HEK293T (cell line): ENCODE data around the gene EHBP1.

Source experiments
- CTCF ChIA-PET: fragments of 350-600 bp; formaldehyde crosslinking; extraction: SDS; loops from one replicate; lab custom pipeline; 2021; ENCODE audit warnings: antibody characterized with exemption, inconsistent platforms; lab: Yijun Ruan, JAX
- POLR2A ChIA-PET: fragments of 350-600 bp; formaldehyde crosslinking; extraction: SDS; loops from one replicate; lab custom pipeline; 2020; ENCODE audit warnings: antibody characterized with exemption, inconsistent platforms; lab: Yijun Ruan, JAX
- DNase-seq: peaks from one replicate; pipeline ENCODE4 v3.0.0; 2012; ENCODE audit warnings: mixed read lengths; ENCODE audit errors: extremely low spot score
- ARNT ChIP-seq: fragments of 450-650 bp; IDR thresholded peaks from 2 replicates; pipeline ENCODE4 v1.6.1; 2017; ENCODE audit warnings: mild to moderate bottlenecking
- BHLHE40 ChIP-seq: fragments of 450-650 bp; IDR thresholded peaks from 2 replicates; pipeline ENCODE4 v1.6.1; 2016; ENCODE audit warnings: mild to moderate bottlenecking, moderate library complexity, borderline replicate concordance
- CTBP1 ChIP-seq: fragments of 450-650 bp; IDR thresholded peaks from 2 replicates; pipeline ENCODE4 v1.6.1; 2016; ENCODE audit warnings: borderline replicate concordance
- ELF4 ChIP-seq: fragments of 450-650 bp; IDR thresholded peaks from 2 replicates; pipeline ENCODE4 v1.6.1; 2017; ENCODE audit warnings: antibody characterized with exemption
- FOXA1 ChIP-seq: fragments of 450-650 bp; IDR thresholded peaks from 2 replicates; pipeline ENCODE4 v1.6.1; 2016; ENCODE audit warnings: mild to moderate bottlenecking
- FOXK2 ChIP-seq: fragments of 450-650 bp; IDR thresholded peaks from 2 replicates; pipeline ENCODE4 v1.6.1; 2016; ENCODE audit warnings: mild to moderate bottlenecking
- FOXM1 ChIP-seq: fragments of 450-650 bp; IDR thresholded peaks from 2 replicates; pipeline ENCODE4 v1.6.1; 2017; ENCODE audit warnings: mild to moderate bottlenecking, borderline replicate concordance
- HDGF ChIP-seq: fragments of 450-650 bp; IDR thresholded peaks from 2 replicates; pipeline ENCODE4 v1.6.1; 2017; ENCODE audit warnings: antibody characterized with exemption, borderline replicate concordance
- L3MBTL2 ChIP-seq: fragments of 450-650 bp; conservative IDR thresholded peaks from 2 replicates; pipeline ENCODE4 v1.6.1; 2016; ENCODE audit warnings: mild to moderate bottlenecking
- LEF1 ChIP-seq: fragments of 450-650 bp; IDR thresholded peaks from 2 replicates; pipeline ENCODE4 v1.6.1; 2017; ENCODE audit warnings: mild to moderate bottlenecking, borderline replicate concordance
- NFRKB ChIP-seq: fragments of 450-650 bp; IDR thresholded peaks from 2 replicates; pipeline ENCODE4 v1.6.1; 2016; ENCODE audit warnings: mild to moderate bottlenecking, moderate library complexity
- PKNOX1 ChIP-seq: fragments of 450-650 bp; IDR thresholded peaks from 2 replicates; pipeline ENCODE4 v1.6.1; 2016
- SP1 ChIP-seq: fragments of 450-650 bp; IDR thresholded peaks from 2 replicates; pipeline ENCODE4 v1.6.1; 2017
- SUZ12 ChIP-seq: fragments of 450-650 bp; IDR thresholded peaks from 2 replicates; pipeline ENCODE4 v1.6.1; 2016; ENCODE audit warnings: mild to moderate bottlenecking
- TARDBP ChIP-seq: fragments of 450-650 bp; IDR thresholded peaks from 2 replicates; pipeline ENCODE4 v1.6.1; 2016
- ZNF384 ChIP-seq: fragments of 450-650 bp; IDR thresholded peaks from 2 replicates; pipeline ENCODE4 v1.6.1; 2016

The EHBP1 gene

GRCh38 chr2:62933398-62933917, 227.9 kb downstream of the EHBP1 start:
- ChIA-PET CTCF (no interaction called here), POLR2A (no interaction called here)
- no peak for TF ChIP-seq TARDBP
- no peak for TF ChIP-seq CTBP1
- no peak for TF ChIP-seq BHLHE40
- TF ChIP-seq NFRKB: no peak
- no peak for TF ChIP-seq FOXK2
- TF ChIP-seq HDGF: no peak
- TF ChIP-seq FOXM1: no peak
- DNase-seq: no peak

DNA sequence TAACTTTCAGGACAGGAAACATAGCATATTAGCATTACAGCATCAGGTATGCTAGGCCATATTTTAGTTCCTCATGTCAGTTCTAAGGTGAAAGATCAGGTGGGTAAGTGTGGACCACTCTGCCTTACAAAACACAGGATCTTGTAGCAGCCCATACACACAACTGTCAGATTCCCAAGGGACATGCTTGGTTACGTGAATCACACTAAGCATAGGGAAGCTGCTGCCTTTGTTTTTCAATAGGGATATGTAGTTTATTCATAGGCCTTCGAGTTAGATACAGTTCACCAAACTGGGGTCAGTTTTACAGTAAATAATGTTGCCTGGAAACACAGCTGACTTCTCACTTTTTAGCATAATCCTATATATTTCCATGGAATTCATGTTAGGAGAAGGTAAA, 229.0 kb downstream of the EHBP1 start:
- no peak for DNase-seq
- no peak for TF ChIP-seq HDGF
- no peak for TF ChIP-seq FOXK2
- no peak for TF ChIP-seq ARNT
- TF ChIP-seq SP1: no peak
- no peak for TF ChIP-seq LEF1
- TF ChIP-seq SUZ12: no peak
- TF ChIP-seq ELF4: no peak
- TF ChIP-seq NFRKB: no peak
- TF ChIP-seq ZNF384: no peak
- ChIA-PET POLR2A (no interaction called here), CTCF (no interaction called here)

GRCh38 chr2:62938126-62938525, 232.6 kb downstream of the EHBP1 start:
- ChIA-PET CTCF (no interaction called here), POLR2A (no interaction called here)

GRCh38 chr2:62939735-62940491, 234.4 kb downstream of the EHBP1 start:
- TF ChIP-seq NFRKB (no peak), BHLHE40 (no peak), SUZ12 (no peak), ELF4 (no peak), FOXK2 (no peak), FOXA1 (no peak)
- CTCF ChIA-PET: no interaction called here
- no peak for DNase-seq
- POLR2A ChIA-PET: no interaction called here

More at GRCh38 chr2:62938126-62938525, 232.6 kb downstream of the EHBP1 start:
- TF ChIP-seq BHLHE40: no peak
- TF ChIP-seq L3MBTL2: no peak
- DNase-seq: no peak

DNA sequence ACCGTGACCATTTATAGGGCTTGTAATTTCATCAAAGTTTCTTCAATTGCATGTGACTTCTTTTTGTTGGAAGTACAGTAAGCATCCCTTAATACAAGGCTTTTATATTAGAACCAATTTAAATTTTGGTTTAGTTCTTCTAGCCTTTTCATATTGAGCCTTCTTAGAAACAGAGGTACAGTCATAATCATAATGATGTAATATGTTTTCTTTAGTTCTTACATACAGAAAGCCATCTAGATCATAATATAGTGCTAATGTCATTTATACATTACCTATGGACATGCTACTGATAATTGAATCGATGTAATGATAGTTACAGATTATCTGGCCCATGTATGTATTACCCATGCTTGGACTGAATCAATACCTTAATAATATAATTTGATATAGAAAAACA, 235.2 kb downstream of the EHBP1 start:
- CTCF ChIA-PET: no interaction called here
- DNase-seq: no peak
- POLR2A ChIA-PET: no interaction called here
- TF ChIP-seq FOXA1: no peak
- no peak for TF ChIP-seq HDGF
- TF ChIP-seq ARNT: no peak
- no peak for TF ChIP-seq SP1
- TF ChIP-seq FOXM1: no peak

- no peak for DNase-seq
- POLR2A ChIA-PET: no interaction called here
These were observed 235.9 kb downstream of the EHBP1 start for GRCh38 chr2:62941413-62941812.

GRCh38 chr2:62944362-62944761, 238.8 kb downstream of the EHBP1 start:
- DNase-seq: no peak
- TF ChIP-seq CTBP1: no peak
- no peak for TF ChIP-seq FOXA1
- no peak for TF ChIP-seq HDGF
- TF ChIP-seq ARNT: no peak
- TF ChIP-seq SUZ12: no peak
- no peak for TF ChIP-seq ELF4
- no peak for TF ChIP-seq PKNOX1
- no peak for TF ChIP-seq LEF1
- TF ChIP-seq TARDBP: no peak
- no peak for TF ChIP-seq L3MBTL2
- TF ChIP-seq FOXK2: no peak
- TF ChIP-seq ZNF384: no peak
- TF ChIP-seq FOXM1: no peak
- TF ChIP-seq NFRKB: no peak
- no peak for TF ChIP-seq BHLHE40
- no peak for TF ChIP-seq SP1
- CTCF ChIA-PET: no interaction called here
- POLR2A ChIA-PET: no interaction called here

More at GRCh38 chr2:62941413-62941812, 235.9 kb downstream of the EHBP1 start:
- TF ChIP-seq PKNOX1 (peak; percentile 57), ZNF384 (no peak), FOXK2 (no peak), SP1 (no peak)
- CTCF ChIA-PET: no interaction called here

GRCh38 chr2:62947403-62947802, 241.9 kb downstream of the EHBP1 start:
- ChIA-PET POLR2A (no interaction called here), CTCF (no interaction called here)
- DNase-seq: no peak
- no peak for TF ChIP-seq FOXA1
- no peak for TF ChIP-seq NFRKB
- TF ChIP-seq ELF4: no peak
- no peak for TF ChIP-seq SP1
- TF ChIP-seq LEF1: no peak
- no peak for TF ChIP-seq FOXM1
- TF ChIP-seq CTBP1: no peak
- TF ChIP-seq ARNT: no peak
- TF ChIP-seq PKNOX1: no peak
- TF ChIP-seq ZNF384: no peak
- no peak for TF ChIP-seq BHLHE40
